Activated CD4-positive, alpha-beta T cell treated with anti-CD3 and anti-CD28 coated beads for 36 hours (primary cell): ENCODE results near the gene TTF2. TPM values are rescaled to one million over a fixed set of nuclear protein-coding genes. Genes with fewer than 3 reads are reported as not detected.

Experiments
- ATAC-seq: fragments of 200-7000 bp; cut with Tn5 transposase; one replicate; pipeline ENCODE4 v1.10.0; 2021; ENCODE audit warnings: mild to moderate bottlenecking, moderate library complexity
- CTCF ChIA-PET: fragments of 350-600 bp; sonication (Branson Sonifier 250); formaldehyde crosslinking; loops from one replicate; lab custom pipeline; 2021; ENCODE audit warnings: antibody characterized with exemption; lab: Charles Lee
- POLR2A ChIA-PET: fragments of 350-600 bp; sonication (Branson Sonifier 250); formaldehyde crosslinking; loops from one replicate; lab custom pipeline; 2021; ENCODE audit warnings: antibody characterized with exemption, inconsistent platforms; lab: Charles Lee
- DNase-seq: peaks from one replicate; pipeline ENCODE4 v3.0.0-alpha.2; 2020
- H3K27ac Mint-ChIP-seq: one replicate; pipeline ENCODE4 v1.8.0; 2021; ENCODE audit warnings: mixed read lengths
- H3K27me3 Mint-ChIP-seq: one replicate; pipeline ENCODE4 v1.8.0; 2021; ENCODE audit warnings: mixed read lengths
- H3K36me3 Mint-ChIP-seq: one replicate; pipeline ENCODE4 v1.8.0; 2021; ENCODE audit warnings: low read depth, mixed read lengths
- H3K4me1 Mint-ChIP-seq: one replicate; pipeline ENCODE4 v1.8.0; 2021; ENCODE audit warnings: mixed read lengths
- H3K4me3 Mint-ChIP-seq: one replicate; pipeline ENCODE4 v1.8.0; 2021; ENCODE audit warnings: mild to moderate bottlenecking, moderate library complexity, mixed read lengths
- H3K9me3 Mint-ChIP-seq: one replicate; pipeline ENCODE4 v1.8.0; 2021; ENCODE audit warnings: low read depth, mixed read lengths
- intact Hi-C, 2 experiments: fragments of 100-400 bp; cut with DNase I in 1 of 2; cut with micrococcal nuclease in 1 of 2; formaldehyde crosslinking; loops; one replicate each; pipeline versions ENCODE4 v1.14.2 to v1.15.1; 2022 to 2024; cut with DNase I, micrococcal nuclease
- total RNA-seq, 2 experiments: library from RNA; stranded (reverse); gene quantifications; one replicate each; pipeline ENCODE4 v1.2.3, GENCODE V29; 2021

TTF2 gene
- total RNA-seq = 100 to 1,000 TPM in 1 of 2 experiments, 10 to 100 TPM in 1; 99.7 to 108 TPM

GRCh38 chr1:117059678-117060440 is at the start of gene TTF2:
Gene TTF2 (plus strand): TSS chr1:117060326. CDS start chr1:117060347, 21 bp downstream.
- ATAC-seq (peak; percentile 94), DNase-seq (peak; percentile 98)
- H3K4me1 Mint-ChIP-seq = peaks cover 41% of the 10 kb centered on the region
- no peak within 1 kb of the TSS for H3K4me3 Mint-ChIP-seq
- intact Hi-C loops = loop anchor here (1.0 to 10.0 kb wide), 21 partner anchors 51 to 687 kb away; partner anchors contain the start of genes CD101 (in 2 of the 2), ATP1A1 (in 1 of the 2), IGSF3 (in 1 of the 2) and MAN1A2 (in 1 of the 2)
- H3K36me3 Mint-ChIP-seq = peaks cover 32% of the 10 kb centered on the region
- ChIA-PET POLR2A (interaction anchor here (0.6 to 4.3 kb wide), 29 partner anchors 11 to 605 kb away, joined by 3 to 80 read pairs (median 4); partner anchors contain the start of gene CD2), CTCF (interaction anchor here (0.6 to 3.5 kb wide), 31 partner anchors 11 to 551 kb away, joined by 3 to 28 read pairs (median 4); no protein-coding TSS in a partner anchor)
- H3K9me3 Mint-ChIP-seq = no peaks in the 10 kb centered on the region
- no peaks in the 10 kb centered on the region for H3K27me3 Mint-ChIP-seq
- H3K27ac Mint-ChIP-seq = no peak within 1 kb of the TSS

DNA sequence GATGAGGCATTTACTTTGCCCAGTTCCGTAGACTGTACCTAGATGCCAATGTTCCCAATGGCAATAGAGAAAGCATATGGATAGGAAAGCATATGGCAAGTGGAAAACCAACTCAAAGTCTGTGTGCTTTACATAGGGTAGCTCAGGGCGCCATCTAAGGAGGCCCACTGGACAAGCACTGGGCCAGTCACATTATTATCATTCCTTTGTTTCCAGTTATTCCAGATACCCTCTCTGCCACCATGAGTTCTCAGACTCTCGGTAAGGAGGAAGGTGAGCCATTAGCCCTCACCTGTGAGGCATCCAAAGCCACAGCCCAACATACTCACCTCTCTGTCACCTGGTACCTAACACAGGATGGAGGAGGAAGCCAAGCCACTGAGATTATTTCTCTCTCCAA is 48.8 kb upstream of the TTF2 start:
- CTCF ChIA-PET = interaction anchor here (0.6 to 1.0 kb wide), 2 partner anchors 22 to 117 kb away, joined by 3 to 4 read pairs; no protein-coding TSS in a partner anchor
- Mint-ChIP-seq H3K4me1 (peaks cover 59% of the 10 kb centered on the region), H3K36me3 (no peaks in the 10 kb centered on the region), H3K9me3 (peaks cover 2% of the 10 kb centered on the region), H3K4me3 (no peak overlapping the region), H3K27ac (no peak overlapping the region), H3K27me3 (no peaks in the 10 kb centered on the region)
- POLR2A ChIA-PET = no interaction called here
- ATAC-seq (no peak), DNase-seq (no peak)
- intact Hi-C loops = no loop called here

- Mint-ChIP-seq H3K36me3 (no peaks in the 10 kb centered on the region), H3K27me3 (no peaks in the 10 kb centered on the region), H3K4me1 (peaks cover 66% of the 10 kb centered on the region), H3K4me3 (no peak overlapping the region), H3K9me3 (no peaks in the 10 kb centered on the region), H3K27ac (no peak overlapping the region)
- intact Hi-C loops = no loop called here
- ATAC-seq (peak; percentile 20), DNase-seq (peak; percentile 14)
- ChIA-PET CTCF (interaction anchor here (0.6 to 1.8 kb wide), 4 partner anchors 8 to 1045 kb away, joined by 3 to 12 read pairs (median 3); no protein-coding TSS in a partner anchor), POLR2A (interaction anchor here (0.6 kb wide), 1 partner anchor 28 kb away, joined by 3 read pairs; no protein-coding TSS in a partner anchor)
Observed at GRCh38 chr1:117013309-117013858, 46.7 kb upstream of the TTF2 start.

DNA sequence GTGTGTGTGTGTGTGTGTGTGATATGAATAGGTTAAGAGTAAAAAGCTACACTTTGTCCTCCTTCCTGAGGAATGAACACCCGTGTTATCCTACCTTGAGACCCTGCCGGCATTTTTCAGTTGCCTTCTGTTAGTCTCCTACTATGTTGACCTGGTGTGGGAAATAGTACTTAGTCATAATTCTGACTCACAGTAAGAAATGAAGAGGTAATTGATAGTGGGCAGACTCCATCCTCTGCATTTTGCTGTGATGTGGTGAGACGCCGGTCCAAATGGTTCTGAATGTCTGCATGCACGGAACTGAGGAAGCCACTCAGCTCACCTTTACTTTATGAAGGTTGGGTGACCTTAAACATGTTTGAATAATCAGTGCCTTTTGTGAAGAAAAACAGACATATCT is 45.9 kb upstream of the TTF2 start:
- H3K27ac Mint-ChIP-seq = peak overlapping the region; percentile 33
- H3K27me3 Mint-ChIP-seq = no peaks in the 10 kb centered on the region
- DNase-seq (peak; percentile 22), ATAC-seq (peak; percentile 47)
- no peaks in the 10 kb centered on the region for H3K9me3 Mint-ChIP-seq
- ChIA-PET POLR2A (no interaction called here), CTCF (interaction anchor here (0.7 to 1.8 kb wide), 3 partner anchors 9 to 342 kb away, joined by 3 to 12 read pairs (median 3); no protein-coding TSS in a partner anchor)
- H3K4me1 Mint-ChIP-seq = peaks cover 58% of the 10 kb centered on the region
- H3K36me3 Mint-ChIP-seq = no peaks in the 10 kb centered on the region
- intact Hi-C loops = no loop called here
- no peak overlapping the region for H3K4me3 Mint-ChIP-seq

DNA sequence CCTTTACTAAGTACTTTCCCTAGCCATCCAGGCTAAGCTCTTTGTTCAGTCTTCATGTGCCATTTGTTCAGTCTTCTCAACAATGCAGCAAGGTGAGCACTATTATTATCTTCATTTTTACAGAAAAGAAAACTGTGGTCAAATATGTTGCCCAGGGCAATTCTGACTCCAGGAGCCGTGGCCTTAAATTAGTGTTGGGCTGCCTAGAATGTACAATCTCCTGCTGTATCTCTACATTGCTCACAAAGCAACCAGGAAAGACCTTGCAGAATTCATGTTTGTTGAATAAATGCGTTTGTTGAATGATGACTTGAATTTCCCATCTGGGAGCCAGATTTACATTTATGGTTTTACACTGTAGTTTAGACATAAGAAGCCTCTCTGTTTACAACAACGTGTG is 44.4 kb upstream of the TTF2 start:
- Mint-ChIP-seq H3K27me3 (no peaks in the 10 kb centered on the region), H3K9me3 (no peaks in the 10 kb centered on the region), H3K36me3 (no peaks in the 10 kb centered on the region), H3K27ac (peak overlapping the region; percentile 10), H3K4me1 (peaks cover 50% of the 10 kb centered on the region), H3K4me3 (no peak overlapping the region)
- ChIA-PET POLR2A (no interaction called here), CTCF (interaction anchor here (0.6 kb wide), 1 partner anchor 343 kb away, joined by 4 read pairs; no protein-coding TSS in a partner anchor)
- ATAC-seq (no peak), DNase-seq (no peak)
- intact Hi-C loops = loop anchor here in 1 of 2 experiments (1.0 kb wide), 1 partner anchor 14 kb away; the partner anchor contains the start of gene CD101

DNA sequence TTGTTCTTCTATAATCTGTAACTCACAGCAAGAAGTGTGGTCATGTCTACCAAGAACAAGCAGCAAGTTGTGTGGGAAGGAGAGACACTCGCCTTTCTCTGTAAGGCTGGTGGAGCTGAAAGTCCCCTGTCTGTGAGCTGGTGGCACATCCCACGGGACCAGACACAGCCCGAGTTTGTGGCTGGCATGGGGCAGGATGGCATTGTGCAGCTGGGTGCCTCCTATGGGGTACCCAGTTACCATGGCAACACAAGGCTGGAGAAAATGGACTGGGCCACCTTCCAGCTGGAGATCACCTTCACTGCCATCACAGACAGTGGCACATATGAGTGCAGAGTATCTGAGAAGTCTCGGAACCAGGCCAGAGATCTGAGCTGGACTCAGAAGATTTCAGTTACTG is 43.1 kb upstream of the TTF2 start:
- CTCF ChIA-PET = interaction anchor here (0.6 kb wide), 1 partner anchor 20 kb away, joined by 3 read pairs; no protein-coding TSS in a partner anchor
- intact Hi-C loops = no loop called here
- peaks cover 50% of the 10 kb centered on the region for H3K4me1 Mint-ChIP-seq
- DNase-seq (peak; percentile 11), ATAC-seq (no peak)
- POLR2A ChIA-PET = interaction anchor here (0.6 kb wide), 1 partner anchor 33 kb away, joined by 4 read pairs; no protein-coding TSS in a partner anchor
- no peaks in the 10 kb centered on the region for H3K9me3 Mint-ChIP-seq
- H3K36me3 Mint-ChIP-seq = no peaks in the 10 kb centered on the region
- no peak overlapping the region for H3K27ac Mint-ChIP-seq
- no peaks in the 10 kb centered on the region for H3K27me3 Mint-ChIP-seq
- H3K4me3 Mint-ChIP-seq = no peak overlapping the region

GRCh38 chr1:117017648-117018047 is 42.5 kb upstream of the TTF2 start:
- POLR2A ChIA-PET = interaction anchor here (0.6 kb wide), 1 partner anchor 34 kb away, joined by 4 read pairs; no protein-coding TSS in a partner anchor
- intact Hi-C loops = no loop called here
- no peaks in the 10 kb centered on the region for H3K9me3 Mint-ChIP-seq
- H3K27ac Mint-ChIP-seq = no peak overlapping the region
- no peak for DNase-seq
- peaks cover 50% of the 10 kb centered on the region for H3K4me1 Mint-ChIP-seq
- H3K4me3 Mint-ChIP-seq = no peak overlapping the region
- no peak for ATAC-seq
- H3K36me3 Mint-ChIP-seq = no peaks in the 10 kb centered on the region
- CTCF ChIA-PET = no interaction called here
- no peaks in the 10 kb centered on the region for H3K27me3 Mint-ChIP-seq

DNA sequence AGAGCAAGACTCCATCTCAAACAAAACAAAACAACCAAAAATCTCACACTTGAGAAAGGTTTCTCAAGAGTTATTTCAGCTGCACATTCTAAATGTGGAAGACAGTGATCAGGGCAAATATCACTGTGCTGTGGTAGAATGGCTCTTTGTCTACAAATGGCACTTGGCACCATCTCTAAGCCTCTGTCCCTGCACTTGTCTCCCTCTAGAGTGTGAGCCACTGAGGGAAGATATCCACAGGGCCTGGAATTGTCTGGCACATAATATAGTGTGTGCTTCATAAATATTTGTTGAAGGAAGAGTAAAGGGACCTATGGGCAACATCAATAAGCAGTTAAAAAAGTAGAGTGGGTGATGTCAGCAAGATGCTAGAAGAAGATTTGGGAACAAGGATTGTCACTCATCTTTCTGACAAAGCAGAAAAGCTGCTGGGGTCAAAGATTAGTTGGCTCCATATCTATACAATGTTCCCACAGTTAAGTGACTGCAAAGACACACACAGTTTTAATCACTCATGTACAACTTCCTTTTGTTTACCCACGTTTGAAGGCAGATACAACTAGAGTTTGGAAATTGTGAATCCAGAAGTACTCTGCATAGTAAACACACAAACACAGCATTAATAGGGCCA is 39.5 kb upstream of the TTF2 start:
- Mint-ChIP-seq H3K36me3 (no peaks in the 10 kb centered on the region), H3K4me3 (no peak overlapping the region), H3K4me1 (peaks cover 24% of the 10 kb centered on the region), H3K9me3 (no peaks in the 10 kb centered on the region), H3K27me3 (no peaks in the 10 kb centered on the region), H3K27ac (no peak overlapping the region)
- ChIA-PET POLR2A (no interaction called here), CTCF (no interaction called here)
- ATAC-seq (no peak), DNase-seq (no peak)
- intact Hi-C loops = no loop called here

DNA sequence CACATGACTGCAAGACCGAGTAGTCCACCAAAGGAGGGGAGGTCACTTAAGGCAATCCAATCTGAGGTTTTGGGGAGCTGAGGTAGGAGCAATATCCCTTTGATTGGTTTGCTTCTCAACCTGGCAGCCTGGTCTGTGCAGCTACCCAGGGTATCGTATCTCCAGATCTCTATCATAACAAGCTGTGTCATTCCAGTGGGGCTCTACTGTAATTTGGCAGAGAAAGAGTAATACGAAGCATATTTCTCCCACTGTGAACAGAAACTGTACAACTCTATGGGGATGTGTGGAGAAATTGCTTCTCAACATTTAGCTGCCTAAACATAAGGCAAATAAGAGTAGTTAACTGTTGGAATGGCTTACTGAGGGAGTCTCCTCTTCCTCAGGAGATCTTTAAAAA is 38.0 kb upstream of the TTF2 start:
- Mint-ChIP-seq H3K36me3 (no peaks in the 10 kb centered on the region), H3K4me3 (no peak overlapping the region), H3K27ac (no peak overlapping the region), H3K9me3 (no peaks in the 10 kb centered on the region), H3K4me1 (peaks cover 13% of the 10 kb centered on the region), H3K27me3 (no peaks in the 10 kb centered on the region)
- CTCF ChIA-PET = no interaction called here
- POLR2A ChIA-PET = interaction anchor here (0.7 kb wide), 1 partner anchor 110 kb away, joined by 3 read pairs; no protein-coding TSS in a partner anchor
- DNase-seq (no peak), ATAC-seq (no peak)
- intact Hi-C loops = no loop called here

- no peak for DNase-seq
- Mint-ChIP-seq H3K4me3 (no peak overlapping the region), H3K4me1 (peaks cover 6% of the 10 kb centered on the region), H3K36me3 (no peaks in the 10 kb centered on the region), H3K27ac (no peak overlapping the region), H3K9me3 (no peaks in the 10 kb centered on the region), H3K27me3 (no peaks in the 10 kb centered on the region)
- ChIA-PET POLR2A (no interaction called here), CTCF (no interaction called here)
- ATAC-seq = no peak
- intact Hi-C loops = no loop called here
Observed at GRCh38 chr1:117025568-117025967, 34.6 kb upstream of the TTF2 start.

- H3K9me3 Mint-ChIP-seq = no peaks in the 10 kb centered on the region
- no peak overlapping the region for H3K4me3 Mint-ChIP-seq
- H3K4me1 Mint-ChIP-seq = peaks cover 11% of the 10 kb centered on the region
- no peaks in the 10 kb centered on the region for H3K36me3 Mint-ChIP-seq
- H3K27ac Mint-ChIP-seq = no peak overlapping the region
- CTCF ChIA-PET = interaction anchor here (0.6 to 0.8 kb wide), 2 partner anchors 12 to 302 kb away, joined by 3 to 7 read pairs; no protein-coding TSS in a partner anchor
- intact Hi-C loops = no loop called here
- no peak for ATAC-seq
- no peak for DNase-seq
- POLR2A ChIA-PET = no interaction called here
- no peaks in the 10 kb centered on the region for H3K27me3 Mint-ChIP-seq
Observed at GRCh38 chr1:117026361-117026760, 33.8 kb upstream of the TTF2 start.
